Measurements from ENCODE around the gene MTHFR.
A peak's percentile ranks its signal among the peaks of the same experiment; 100 is the strongest.

Gene MTHFR

DNA sequence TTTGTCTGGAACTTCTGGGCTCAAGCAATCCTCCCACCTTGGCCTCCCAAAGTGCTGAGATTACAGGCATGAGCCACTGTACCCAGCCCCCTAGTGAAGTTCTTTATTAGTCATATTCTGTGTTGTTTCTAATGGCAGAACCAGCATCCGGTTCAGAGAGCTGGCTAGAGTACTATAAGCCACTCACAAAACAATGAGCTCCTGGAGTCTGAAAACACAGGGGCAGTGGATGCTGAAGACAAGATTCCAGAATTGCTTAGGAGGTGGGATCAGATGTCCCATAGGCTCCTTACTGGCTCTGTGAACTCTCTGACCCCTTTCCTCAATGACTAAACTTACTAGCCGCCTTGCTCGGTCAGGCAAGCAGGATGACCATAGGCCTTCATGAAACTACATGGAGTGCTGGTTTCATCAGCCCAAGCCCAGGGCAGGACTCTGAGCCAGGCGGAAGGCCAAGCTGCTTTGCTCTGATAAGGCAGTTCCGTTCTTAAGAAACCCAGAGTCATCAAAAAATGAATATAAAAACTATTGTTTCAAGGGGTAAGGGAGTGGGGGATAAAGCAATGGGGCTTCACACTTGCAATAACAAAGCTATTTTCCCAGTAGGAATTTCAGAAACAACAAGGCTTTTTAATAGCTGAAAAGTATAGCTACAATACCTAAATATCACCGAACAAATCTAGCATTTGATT lies 8.1 kb downstream of the MTHFR start:
- DNase-seq (ENCODE audit: low read depth in 3 of 3): no peak

DNA sequence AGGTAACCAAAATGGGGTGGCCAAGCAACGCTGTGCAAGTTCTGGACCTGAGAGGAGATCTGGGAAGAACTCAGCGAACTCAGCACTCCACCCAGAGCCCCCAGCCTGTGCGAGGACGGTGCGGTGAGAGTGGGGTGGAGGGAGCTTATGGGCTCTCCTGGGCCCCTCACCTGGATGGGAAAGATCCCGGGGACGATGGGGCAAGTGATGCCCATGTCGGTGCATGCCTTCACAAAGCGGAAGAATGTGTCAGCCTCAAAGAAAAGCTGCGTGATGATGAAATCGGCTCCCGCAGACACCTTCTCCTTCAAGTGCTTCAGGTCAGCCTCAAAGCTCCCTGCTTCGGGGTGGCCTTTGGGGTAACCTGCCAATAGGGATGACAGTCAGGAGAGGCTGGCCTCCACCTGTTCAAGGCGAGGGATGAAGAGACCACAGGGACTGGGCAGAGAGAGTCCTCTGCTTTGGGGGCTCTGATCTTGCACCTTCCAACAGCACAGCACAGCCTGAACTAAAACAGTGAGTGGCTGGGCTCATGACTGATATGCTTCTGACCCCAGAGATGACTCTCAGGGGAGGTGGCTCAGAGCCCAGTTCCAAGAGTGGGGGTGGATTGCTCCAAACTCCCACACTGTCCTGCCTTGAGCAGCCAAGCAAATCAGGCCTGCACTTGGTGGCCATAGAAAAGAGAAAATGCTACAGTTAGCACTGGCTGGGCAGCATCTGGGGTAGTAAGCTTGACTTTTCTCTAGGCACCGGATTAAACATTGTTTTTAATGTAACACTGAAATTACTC lies 9.5 kb downstream of the MTHFR start:
- DNase-seq (ENCODE audit: low read depth in 3 of 3): no peak

DNA sequence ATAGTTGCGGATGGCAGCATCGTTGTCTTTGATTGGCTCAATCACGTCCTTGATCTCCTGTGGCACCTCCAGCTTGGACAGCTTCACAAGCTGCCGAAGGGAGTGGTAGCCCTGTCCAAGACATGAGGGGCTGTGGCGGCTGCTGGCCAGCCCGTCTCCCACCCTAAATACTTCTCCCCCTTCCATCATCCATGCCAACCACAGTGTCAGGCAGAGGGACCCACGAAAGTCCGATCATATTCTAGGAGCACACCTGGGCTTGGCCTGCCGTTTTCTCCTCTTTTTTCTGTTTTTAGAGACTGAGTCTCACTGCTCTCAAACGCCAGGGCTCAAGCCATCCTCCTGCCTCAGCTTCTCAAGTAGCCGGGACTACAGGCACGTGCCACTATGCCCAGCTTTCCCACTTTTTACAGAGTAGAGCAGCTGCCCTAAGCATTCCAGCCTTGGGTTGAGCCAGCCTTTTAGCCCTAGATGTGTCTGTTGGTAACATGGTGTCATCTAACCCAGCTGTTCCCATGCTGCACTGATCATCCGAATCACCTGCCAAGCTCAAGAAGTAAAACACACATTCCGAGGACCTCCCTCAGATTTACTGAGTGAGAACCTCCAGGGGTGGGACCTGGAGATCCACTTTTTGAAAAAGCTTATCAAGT lies 10.4 kb downstream of the MTHFR start:
- DNase-seq (ENCODE audit: low read depth in 3 of 3): no peak

DNA sequence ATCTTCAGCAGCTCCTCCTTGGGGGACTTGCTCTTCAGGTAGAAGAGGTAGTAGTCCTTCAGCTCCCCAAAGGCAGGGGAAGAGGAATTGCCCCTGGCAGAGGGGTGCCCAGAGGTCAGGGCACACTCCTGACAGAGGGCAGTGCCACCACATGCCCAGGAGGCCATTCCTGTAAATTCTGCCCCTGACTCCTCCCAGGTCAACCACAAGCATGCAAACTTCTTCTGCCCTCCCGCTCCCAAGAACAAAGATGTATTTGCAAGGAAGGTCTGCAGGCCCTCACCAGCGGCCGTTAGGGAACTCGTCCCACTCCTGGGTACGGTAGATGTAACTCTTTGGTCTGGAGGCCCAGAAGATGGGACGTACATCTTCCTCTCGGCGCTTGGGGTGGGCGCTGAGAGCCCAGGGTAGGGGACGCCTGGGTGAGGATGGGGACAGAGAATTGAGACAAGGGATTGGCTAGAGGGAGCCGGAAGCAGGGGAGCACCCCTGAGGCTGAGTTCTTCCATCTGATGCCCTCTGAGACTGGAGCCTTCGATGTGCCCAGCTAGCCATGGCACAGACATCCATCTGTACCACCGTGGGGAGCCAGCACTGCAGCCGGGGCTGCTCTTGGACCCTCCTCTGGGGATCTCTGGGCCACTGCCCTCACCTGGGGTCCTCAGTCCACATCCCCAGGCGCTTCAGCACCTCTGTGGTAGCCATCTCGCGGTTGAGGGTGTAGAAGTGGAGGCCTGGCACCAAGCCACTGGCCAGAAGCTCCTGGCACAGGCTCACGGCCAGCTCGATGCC lies 11.1 kb downstream of the MTHFR start:
- DNase-seq (ENCODE audit: low read depth in 3 of 3): no peak

DNA sequence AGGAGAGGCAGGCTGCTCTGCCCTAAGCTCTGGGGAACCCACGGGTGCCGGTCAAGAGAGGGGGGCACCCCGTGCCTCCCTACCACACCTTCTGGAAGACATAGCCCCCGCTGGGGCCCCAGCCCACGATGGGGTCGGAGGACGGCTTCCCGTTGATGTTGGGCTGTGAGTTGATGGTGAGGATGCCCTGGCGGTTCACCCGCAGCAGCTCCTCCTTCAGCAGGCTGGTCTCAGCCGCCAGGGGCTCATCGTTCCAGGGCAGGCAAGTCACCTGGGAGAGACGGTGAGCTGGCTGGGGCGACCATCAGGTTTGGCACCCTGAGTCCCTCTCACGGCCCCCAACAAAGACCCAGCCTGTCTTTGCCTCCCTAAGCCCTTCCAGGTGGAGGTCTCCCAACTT lies 11.9 kb downstream of the MTHFR start:
- no peak for DNase-seq (ENCODE audit: low read depth in 3 of 3)

DNA sequence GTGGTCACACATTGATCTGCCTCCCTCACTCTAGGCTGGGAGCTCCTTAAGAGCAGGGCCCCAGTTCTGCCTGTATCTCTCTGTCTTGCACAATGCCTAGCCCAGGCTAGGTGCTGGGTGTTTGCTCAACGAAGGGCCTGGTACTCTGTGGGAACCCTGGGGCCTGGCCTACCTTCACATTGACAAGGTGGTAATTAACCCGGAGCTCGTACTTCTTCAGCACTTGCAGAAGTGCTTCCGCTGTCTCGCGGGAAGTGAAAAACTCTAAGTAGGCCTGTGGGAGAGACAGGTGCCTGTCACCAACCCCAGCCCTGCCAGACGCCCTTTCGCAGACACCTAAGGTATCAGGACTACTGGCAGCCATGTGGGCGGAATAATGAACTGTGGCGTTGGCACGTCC lies 13.7 kb downstream of the MTHFR start:
- no peak for DNase-seq (ENCODE audit: low read depth in 3 of 3)

DNA sequence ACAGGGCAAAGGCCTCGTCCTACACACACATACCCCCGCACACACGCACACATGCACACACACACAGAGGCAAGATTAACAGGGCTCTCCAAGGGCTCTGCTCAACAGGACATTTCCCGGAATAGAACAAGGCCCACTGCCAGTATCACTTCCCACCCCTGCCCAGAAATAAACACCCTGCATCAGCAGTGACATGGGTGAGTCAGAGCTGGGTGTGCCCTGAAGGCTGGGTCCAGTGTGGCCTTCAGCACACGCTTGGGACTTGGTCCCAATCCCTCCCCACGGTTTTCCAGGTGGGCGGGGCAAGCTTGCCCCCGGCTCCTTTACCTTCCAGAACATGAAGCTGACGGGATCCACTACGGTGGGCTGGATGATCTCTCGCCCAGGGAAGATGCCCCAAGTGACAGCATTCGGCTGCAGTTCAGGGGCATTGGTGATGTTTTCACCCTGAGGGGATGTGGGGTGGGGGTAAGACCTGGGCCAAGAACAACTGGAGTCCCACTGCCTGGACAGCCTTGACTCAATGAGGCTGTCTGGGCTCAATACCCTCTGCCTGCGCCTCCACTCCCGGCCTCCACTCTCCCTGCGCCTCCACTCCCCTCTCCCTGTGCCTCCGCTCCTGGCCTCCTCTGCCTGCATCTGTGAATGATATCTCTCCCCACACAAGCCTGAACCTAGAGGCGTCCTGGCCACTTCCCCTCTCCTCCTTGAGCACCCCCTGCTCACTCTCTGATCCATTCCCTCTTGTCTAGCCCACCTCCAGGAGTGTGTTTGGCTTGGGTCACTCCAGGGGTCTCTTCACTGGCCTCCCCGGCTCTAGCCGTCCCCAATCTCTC lies 14.7 kb downstream of the MTHFR start:
- DNase-seq (ENCODE audit: low read depth in 3 of 3): no peak

DNA sequence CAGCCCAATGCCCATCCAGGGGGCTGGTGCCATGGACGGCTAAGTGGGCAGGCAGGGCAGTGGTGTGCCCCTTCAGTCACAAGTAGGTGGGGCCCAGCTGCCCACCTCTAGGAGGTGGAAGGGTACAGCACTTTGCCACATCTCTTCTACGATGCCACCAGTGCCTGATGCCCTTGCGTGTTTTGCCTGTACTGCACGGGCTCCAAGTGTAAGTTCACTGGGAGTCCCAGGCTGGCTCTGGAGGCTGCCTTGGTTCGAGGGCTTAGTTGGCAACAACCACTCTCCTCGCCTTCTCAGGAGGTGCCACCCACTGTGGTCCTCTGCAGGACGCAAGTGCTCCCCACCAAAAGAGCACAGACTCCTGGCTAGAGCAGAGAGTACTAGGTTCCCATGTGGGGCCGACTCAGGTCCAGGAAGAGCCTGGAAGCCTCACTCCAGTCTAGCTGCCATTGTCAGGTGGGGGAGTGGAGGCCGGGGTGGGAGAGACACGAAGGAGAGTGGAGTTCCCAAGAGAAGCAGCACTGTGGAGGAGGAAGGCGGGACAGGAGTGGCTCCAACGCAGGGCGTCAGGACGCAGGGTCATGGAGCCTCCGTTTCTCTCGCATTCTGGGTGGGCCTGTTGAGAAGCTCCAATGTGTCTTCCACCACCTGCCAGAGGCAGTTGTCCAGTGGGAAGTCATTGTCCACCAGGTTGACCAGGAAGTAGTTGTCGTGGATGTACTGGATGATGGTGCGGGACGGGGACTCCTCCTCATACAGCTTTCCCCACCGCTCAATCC lies 15.5 kb downstream of the MTHFR start:
- no peak for DNase-seq (ENCODE audit: low read depth in 3 of 3)

DNA sequence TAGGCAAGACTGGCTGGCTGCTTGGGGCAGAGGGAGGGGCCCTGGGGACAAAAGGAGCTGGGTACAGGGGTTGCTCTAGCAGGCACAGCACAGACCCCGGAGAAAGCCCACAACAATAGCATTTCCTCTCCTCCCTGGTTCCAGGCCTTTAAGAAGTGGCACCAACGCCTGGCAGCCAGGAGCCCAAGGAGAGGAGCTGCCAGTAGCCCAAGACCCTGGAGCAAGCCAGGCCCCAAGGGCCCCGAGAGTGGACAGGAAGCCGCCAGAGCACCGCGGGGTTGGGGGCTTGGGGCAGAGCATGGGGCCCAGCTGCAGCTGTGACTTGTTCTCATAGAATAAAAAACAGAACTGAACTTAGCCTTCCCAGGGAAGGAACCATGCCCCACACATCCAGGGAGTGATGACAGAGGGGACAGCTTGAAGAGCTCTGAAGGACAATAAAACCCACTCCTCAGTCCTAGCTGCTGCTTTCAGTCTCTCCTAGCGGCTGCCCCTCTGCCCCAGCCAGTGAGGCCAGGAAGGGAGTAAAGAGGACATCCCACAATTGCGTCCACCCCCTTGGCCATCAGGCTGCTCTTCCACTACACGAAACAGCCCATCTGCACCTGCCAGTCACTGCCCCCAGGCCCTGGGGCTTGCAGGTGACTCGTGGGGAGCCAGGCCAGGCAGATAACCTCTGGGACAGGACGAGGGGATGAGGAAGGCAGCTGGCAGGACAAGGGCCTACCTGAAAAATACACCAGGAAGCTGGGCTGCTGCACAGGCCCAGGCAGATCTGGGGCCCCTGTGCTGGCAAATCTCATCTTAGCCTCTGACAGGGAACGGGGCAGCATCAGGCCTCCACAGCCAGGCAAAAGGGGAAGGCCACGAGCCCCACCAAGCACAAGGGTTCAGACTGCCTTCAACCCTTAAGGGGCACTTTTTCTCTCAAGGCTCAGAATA lies 16.4 kb downstream of the MTHFR start:
- DNase-seq (ENCODE audit: low read depth in 3 of 3): no peak

DNA sequence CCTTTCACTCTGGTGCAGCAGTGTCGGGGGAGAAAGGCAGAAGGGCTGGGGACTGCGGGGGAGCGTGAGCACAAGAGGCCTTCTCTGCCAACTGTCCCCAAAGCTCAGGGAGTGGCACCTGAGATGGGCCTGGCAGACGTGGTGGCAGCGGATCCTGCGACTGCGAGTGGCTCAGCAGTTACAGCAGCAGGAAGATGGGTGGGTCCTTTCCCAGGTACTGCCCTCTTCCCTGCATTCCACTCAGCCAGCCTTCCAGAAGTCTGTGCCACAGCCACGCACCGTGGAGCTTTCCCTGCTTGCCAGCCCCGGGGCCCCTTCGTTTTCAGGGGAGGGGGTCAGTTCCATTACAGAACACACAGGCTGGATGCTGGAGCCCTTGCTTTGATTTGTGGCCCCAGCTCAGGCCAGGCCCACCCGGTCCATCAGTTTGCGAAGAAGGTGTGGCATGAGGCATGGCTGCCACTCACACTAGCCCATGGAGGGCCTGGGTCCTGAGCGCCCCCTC lies 17.2 kb downstream of the MTHFR start:
- DNase-seq (ENCODE audit: low read depth in 3 of 3): no peak

DNA sequence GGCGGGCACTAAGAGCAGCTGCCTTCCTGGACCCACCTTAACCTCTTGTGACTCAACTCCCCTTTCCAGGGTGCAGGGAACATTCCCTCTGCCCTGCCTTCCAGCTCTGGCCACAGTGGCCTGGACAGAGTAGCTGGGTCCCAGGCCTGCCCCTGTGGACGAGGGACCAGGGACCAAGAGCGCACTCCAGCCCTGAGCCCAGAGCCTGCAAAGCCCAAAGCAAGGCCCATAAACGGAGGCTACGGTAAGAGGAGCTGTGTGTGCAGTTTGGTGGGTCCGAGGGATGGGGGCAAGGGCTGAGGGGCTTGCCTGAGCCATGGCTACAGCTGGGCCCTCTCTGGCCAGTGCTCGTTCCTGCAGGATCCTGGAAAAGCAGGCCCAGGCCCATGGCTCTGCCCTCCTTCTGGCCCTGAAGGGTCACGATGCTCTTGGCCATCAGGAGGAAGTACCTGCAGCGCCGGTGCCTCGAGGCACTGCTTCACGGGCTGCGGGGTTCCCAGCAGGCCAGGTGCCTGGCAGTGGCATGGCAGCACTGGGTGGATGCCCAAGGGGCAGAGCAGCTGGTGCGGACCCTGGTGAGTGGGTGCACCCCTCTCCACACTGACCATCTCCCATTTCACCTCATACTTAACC lies 17.8 kb downstream of the MTHFR start:
- DNase-seq (ENCODE audit: low read depth in 3 of 3): no peak

DNA sequence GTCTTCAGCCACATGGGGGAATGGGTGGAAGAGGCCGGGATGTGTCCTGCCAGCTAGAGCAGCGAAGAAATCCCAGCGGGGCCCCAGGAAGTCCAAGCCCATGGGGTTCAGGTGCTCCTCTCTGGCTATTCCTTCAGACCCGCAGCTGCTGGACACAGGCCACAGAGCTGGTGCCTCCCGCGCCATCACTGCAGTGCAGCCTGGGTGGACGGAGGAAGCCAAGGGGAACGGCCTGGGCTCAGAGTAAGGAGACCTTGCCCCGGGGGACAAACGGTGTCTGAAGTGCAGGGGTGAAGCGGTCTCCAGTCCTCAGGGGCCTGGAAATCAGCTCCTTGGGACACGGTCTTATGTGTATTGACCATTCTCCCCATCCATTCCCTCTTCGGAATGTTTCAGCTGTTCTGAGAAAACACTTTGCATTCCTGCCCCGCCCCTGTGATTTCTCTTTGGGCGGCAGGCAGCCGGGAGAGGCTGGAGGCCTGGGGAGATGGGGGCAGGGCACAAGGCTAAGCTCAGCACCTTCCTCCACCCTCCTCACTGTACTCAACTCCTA lies 18.4 kb downstream of the MTHFR start:
- DNase-seq (ENCODE audit: low read depth in 3 of 3): no peak

DNA sequence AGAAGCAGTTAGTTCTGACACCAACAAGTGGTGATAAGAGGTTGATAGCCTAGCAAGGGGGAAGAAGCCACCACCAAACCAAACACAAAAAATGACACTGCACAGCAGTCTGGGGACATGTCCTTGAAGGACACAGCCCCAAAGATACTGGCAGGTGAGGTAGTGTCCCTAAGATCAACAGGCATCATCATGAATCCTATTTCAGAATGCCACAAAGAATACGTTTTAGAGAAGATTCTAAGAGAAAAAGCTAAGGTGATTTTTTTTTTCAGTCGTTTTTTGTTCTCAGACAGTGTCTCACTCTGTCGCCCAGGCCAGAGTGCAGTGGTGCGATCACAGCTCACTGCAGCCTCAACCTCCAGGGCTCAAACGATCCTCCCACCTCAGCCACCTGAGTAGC lies 19.6 kb downstream of the MTHFR start:
- no peak for DNase-seq (ENCODE audit: low read depth in 3 of 3)

DNA sequence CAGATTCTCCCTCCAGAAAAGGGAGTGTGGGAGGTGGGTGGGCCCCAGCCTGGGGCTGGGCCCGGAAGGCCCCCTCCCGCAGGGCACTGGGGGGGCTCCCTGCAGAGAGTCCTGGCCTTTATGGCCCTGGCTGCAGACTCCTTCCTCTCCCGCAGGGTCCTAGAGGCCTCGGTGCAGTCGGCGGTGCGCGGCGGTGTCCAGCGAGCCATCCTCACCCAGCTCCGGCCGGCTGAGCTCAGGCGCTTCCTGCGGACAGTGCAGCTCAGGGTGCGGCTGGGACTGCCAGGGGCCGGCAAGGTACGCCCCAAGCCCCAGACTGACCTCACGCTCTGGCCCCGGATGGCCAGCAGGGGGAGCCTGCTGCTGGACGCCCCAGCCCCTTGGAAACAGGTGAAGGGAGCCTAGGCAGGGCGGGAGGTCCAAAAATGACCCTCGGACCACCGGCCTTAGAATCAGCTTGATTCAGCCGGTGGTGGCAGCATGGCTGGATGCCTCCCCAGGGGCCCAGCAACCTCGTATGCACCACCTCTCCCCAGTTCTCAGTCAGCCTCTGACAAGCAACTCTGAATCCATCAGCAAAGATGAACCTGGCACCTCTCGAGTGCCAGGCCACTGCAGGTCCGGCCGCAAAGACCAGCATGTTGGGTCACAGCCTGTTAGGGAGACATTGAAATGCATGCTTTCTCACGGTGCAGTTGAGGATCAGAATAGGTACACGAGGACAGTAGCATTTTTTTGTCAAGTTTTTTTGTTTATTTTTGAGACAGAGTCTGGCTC lies 20.6 kb downstream of the MTHFR start:
- DNase-seq (ENCODE audit: low read depth in 3 of 3): peak in 1 of 3 experiments; percentile 24

DNA sequence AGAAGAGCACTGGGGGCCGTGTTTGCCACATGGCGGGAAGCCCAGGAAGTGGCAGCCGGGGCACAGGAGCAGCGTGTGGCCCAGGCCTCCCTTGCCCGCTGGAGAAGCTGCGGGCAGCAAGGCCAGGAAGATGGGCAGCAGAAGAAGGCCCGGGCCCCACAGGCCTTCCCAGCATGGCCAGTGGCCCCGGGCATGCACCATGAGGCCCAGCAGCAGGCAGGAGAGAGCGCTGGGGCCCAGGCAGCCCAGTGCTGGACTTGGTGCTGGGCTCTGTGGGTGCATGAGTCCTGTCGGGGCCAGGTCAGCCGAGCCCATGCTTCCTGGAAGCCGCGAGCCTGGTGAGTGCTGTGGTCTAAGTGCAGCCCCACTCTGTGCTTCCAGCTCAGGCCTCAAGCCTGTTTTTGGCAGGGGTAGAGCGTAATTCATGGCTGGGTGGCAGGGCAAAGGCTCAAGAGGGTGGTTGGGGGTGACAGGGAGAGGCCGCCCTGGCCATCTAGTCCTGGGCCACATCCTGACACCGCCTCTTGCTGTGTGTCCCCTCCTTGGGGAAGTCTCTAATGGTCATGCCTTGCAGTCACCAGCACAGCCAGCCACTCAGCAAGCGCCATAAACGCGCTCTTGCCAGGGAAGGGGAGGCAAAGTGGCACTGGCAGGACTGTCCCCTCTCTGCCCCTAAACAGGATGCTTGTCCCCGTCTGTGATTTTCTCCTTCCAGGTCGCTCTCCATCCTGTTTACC lies 21.3 kb downstream of the MTHFR start:
- DNase-seq (ENCODE audit: low read depth in 3 of 3): no peak

DNA sequence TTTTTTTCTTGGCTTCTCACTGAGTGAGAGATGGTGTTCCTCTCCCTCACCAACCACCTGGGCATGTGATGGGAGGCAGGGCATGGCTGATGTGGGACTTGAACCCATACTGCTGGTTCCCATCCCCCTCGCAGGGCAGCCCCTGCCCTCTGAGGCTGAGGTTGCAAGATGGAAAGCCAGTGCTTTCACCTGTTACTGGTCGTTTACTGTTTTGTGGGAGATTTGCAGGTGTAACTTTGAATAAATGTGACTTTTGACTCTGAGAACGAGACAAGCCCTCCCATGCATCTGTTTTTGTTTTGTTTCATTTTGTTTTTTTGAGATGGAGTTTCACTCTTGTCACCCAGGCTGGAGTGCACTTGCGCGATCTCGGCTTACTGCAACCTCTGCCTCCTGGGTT lies 22.2 kb downstream of the MTHFR start:
- DNase-seq (ENCODE audit: low read depth in 3 of 3): no peak
